Nephron (organoid): ENCODE results near the gene DDC.
"Not testable (repeated sequence)": the region's sequence is repeated elsewhere in the genome, so short reads cannot be mapped to it uniquely, and the experiment has no call there.

Experiments used
- H3K27ac Mint-ChIP-seq, 3 experiments: 2 replicates each; pipeline ENCODE4 v1.8.0; 2020; ENCODE audit warnings: mixed read lengths in 3 of 3, mild to moderate bottlenecking in 2 of 3, moderate library complexity in 1 of 3
- H3K27me3 Mint-ChIP-seq: 2 replicates; pipeline ENCODE4 v1.8.0; 2021; ENCODE audit warnings: low read depth, mild to moderate bottlenecking, moderate library complexity, mixed read lengths
- H3K36me3 Mint-ChIP-seq: 2 replicates; pipeline ENCODE4 v1.8.0; 2020; ENCODE audit warnings: low read depth, mixed read lengths
- H3K4me1 Mint-ChIP-seq: 2 replicates; pipeline ENCODE4 v1.8.0; 2020; ENCODE audit warnings: mixed read lengths
- H3K4me3 Mint-ChIP-seq, 3 experiments: 2 replicates each; pipeline ENCODE4 v1.8.0; 2020; ENCODE audit warnings: mild to moderate bottlenecking in 3 of 3, mixed read lengths in 3 of 3, moderate library complexity in 2 of 3
- H3K9me3 Mint-ChIP-seq: 2 replicates; pipeline ENCODE4 v1.8.0; 2020; ENCODE audit warnings: mixed read lengths
- TF ChIP-seq, protein P1 (sequence below), 3 experiments: fragments of 200-600 bp; sonication (generic); IDR thresholded peaks; one replicate each; pipeline ENCODE4 v1.5.0; 2021; ENCODE audit warnings: antibody characterized with exemption in 3 of 3; ENCODE audit not compliant: unreplicated experiment in 3 of 3

Gene DDC

GRCh38 chr7:50554431-50555322 is 10.5 kb downstream of the DDC start:
- H3K9me3 Mint-ChIP-seq, result no peaks in the 10 kb centered on the region
- H3K4me1 Mint-ChIP-seq, result peaks cover 22% of the 10 kb centered on the region
- TF ChIP-seq, protein P1, sequence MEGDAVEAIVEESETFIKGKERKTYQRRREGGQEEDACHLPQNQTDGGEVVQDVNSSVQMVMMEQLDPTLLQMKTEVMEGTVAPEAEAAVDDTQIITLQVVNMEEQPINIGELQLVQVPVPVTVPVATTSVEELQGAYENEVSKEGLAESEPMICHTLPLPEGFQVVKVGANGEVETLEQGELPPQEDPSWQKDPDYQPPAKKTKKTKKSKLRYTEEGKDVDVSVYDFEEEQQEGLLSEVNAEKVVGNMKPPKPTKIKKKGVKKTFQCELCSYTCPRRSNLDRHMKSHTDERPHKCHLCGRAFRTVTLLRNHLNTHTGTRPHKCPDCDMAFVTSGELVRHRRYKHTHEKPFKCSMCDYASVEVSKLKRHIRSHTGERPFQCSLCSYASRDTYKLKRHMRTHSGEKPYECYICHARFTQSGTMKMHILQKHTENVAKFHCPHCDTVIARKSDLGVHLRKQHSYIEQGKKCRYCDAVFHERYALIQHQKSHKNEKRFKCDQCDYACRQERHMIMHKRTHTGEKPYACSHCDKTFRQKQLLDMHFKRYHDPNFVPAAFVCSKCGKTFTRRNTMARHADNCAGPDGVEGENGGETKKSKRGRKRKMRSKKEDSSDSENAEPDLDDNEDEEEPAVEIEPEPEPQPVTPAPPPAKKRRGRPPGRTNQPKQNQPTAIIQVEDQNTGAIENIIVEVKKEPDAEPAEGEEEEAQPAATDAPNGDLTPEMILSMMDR (IDR thresholded peaks at IDR 0.05; ENCODE audit: unreplicated experiment in 3 of 3), result no peak
- no peaks in the 10 kb centered on the region for H3K36me3 Mint-ChIP-seq
- no peak overlapping the region for H3K27ac Mint-ChIP-seq
- no peak overlapping the region for H3K4me3 Mint-ChIP-seq
- H3K27me3 Mint-ChIP-seq, result peaks cover 15% of the 10 kb centered on the region

DNA sequence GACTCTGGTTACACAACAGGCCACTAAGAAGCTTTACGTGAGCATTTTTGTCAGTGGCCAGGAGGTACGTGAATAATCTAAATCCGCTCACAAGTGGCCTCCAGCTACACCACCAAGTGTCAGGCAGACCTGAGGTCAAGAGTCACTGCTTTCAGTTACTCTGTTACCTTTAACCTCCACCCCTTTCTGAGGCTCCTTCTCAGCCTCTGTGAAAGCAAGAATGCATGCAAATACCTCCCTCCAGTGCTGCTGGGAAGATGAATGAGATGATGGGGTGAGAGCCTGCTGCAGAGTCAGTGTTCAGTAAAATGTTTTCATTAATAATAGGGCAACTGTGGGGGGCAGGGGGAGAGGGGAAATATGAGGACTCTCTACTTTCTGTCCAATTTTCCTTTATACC is 11.2 kb downstream of the DDC start:
- no peak overlapping the region for H3K4me3 Mint-ChIP-seq
- H3K27me3 Mint-ChIP-seq, result peaks cover 15% of the 10 kb centered on the region
- no peaks in the 10 kb centered on the region for H3K36me3 Mint-ChIP-seq
- H3K4me1 Mint-ChIP-seq, result peaks cover 20% of the 10 kb centered on the region
- H3K27ac Mint-ChIP-seq, result no peak overlapping the region
- TF ChIP-seq, protein P1 (IDR thresholded peaks at IDR 0.05; ENCODE audit: unreplicated experiment in 3 of 3), result no peak
- no peaks in the 10 kb centered on the region for H3K9me3 Mint-ChIP-seq

DNA sequence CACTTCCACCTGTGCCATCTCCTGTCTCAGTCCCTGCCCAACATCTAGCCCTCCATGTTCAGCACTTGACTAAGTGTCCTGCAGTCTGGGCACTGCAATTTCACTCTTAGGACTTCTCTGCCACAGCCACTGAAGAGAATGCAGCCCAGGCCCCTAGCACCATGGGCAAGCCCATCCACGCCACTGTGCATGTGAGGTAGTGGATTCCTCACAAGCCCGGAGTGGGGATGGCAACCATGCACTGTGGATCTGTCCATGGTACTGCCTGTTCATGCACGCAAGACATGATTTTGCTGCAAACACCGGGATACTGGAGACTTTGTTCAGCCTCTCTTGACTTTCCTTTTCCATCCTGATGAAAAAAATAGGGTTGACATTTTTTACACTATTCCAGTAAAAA is 12.3 kb downstream of the DDC start:
- H3K27me3 Mint-ChIP-seq, result peaks cover 15% of the 10 kb centered on the region
- TF ChIP-seq, protein P1 (IDR thresholded peaks at IDR 0.05; ENCODE audit: unreplicated experiment in 3 of 3), result no peak
- no peak overlapping the region for H3K4me3 Mint-ChIP-seq
- peaks cover 14% of the 10 kb centered on the region for H3K4me1 Mint-ChIP-seq
- no peaks in the 10 kb centered on the region for H3K9me3 Mint-ChIP-seq
- no peak overlapping the region for H3K27ac Mint-ChIP-seq
- H3K36me3 Mint-ChIP-seq, result no peaks in the 10 kb centered on the region

DNA sequence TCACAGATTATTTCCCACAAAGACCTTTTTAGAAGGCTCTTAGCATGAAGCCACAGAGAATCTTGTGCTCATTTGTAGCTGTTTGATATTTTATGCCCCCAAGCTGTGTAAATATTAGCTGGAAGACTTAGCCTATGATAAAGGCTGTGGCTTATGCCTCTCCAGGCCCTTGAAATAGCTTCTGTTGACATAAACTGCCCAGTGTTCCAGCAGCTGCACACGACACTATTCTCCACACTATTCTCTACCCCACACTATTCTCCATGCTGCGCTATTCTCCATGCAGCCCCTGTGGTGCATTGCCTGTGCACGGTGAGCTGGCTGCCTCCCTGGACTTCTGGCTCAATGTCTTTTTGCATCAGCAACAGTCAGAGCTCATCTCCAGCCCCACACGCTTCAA is 13.1 kb downstream of the DDC start:
- Mint-ChIP-seq H3K27me3 (peaks cover 15% of the 10 kb centered on the region), H3K4me3 (no peak overlapping the region), H3K9me3 (no peaks in the 10 kb centered on the region), H3K27ac (no peak overlapping the region), H3K4me1 (peaks cover 8% of the 10 kb centered on the region), H3K36me3 (no peaks in the 10 kb centered on the region)
- TF ChIP-seq, protein P1 (IDR thresholded peaks at IDR 0.05; ENCODE audit: unreplicated experiment in 3 of 3), result no peak

- not testable (repeated sequence) for H3K9me3 Mint-ChIP-seq, H3K27me3 Mint-ChIP-seq, H3K27ac Mint-ChIP-seq, H3K4me1 Mint-ChIP-seq, H3K4me3 Mint-ChIP-seq, H3K36me3 Mint-ChIP-seq
Observed at GRCh38 chr7:50545613-50546012, 19.6 kb downstream of the DDC start.

DNA sequence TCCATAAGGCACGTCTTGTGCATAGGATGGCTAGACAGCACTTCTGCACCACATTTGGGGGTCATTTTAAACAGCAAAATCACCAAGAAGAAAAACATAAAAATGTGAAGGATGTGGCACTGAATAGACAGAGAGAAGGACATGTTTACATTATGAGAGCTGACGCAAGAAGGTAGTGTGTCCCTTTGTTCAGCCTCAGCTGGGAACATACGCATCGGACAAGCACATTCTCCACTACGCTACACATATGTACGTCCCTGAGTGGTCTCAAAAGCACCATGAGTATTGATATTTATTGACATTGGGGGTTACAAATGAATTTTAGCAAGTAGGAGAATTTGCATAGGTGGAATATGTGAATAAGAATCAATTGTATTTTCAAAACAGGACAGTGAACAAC is 20.2 kb downstream of the DDC start:
- H3K9me3 Mint-ChIP-seq, result no peaks in the 10 kb centered on the region
- H3K4me1 Mint-ChIP-seq, result no peaks in the 10 kb centered on the region

More for the DNA sequence above, 20.2 kb downstream of the DDC start:
- TF ChIP-seq, protein P1 (IDR thresholded peaks at IDR 0.05; ENCODE audit: unreplicated experiment in 3 of 3), result no peak
- no peak overlapping the region for H3K27ac Mint-ChIP-seq
- no peaks in the 10 kb centered on the region for H3K27me3 Mint-ChIP-seq
- no peaks in the 10 kb centered on the region for H3K36me3 Mint-ChIP-seq
- no peak overlapping the region for H3K4me3 Mint-ChIP-seq
